ENCODE data around the gene TCF3.

GRCh38 chr19:1577090-1577928 lies 75.1 kb downstream of the TCF3 start:
- no peak for TF ChIP-seq ASH2L (IDR thresholded peaks at IDR 0.05; ENCODE audit: borderline replicate concordance, low read depth)
- no peak for TF ChIP-seq MXI1 (IDR thresholded peaks at IDR 0.05; ENCODE audit: low read depth, low read length)
- TF ChIP-seq YY1 (IDR thresholded peaks at IDR 0.05; ENCODE audit: low read depth, low read length) = no peak

Data from GM12878 (cell line).